BJ (cell line): ENCODE measurements around the gene RAB12. TPM values are rescaled to one million over a fixed set of nuclear protein-coding genes. Genes with fewer than 3 reads are reported as not detected.

Experiments
- CTCF ChIA-PET: fragments of 350-600 bp; formaldehyde crosslinking; extraction: SDS; loops from one replicate; lab custom pipeline; 2021; ENCODE audit warnings: antibody characterized with exemption, inconsistent platforms; lab: Yijun Ruan, JAX
- POLR2A ChIA-PET: fragments of 300-600 bp; sonication (Branson Sonifier 250); formaldehyde crosslinking; extraction: SDS; loops from one replicate; lab custom pipeline; 2021; ENCODE audit warnings: antibody characterized with exemption; lab: Charles Lee
- DNase-seq: peaks from one replicate; pipeline ENCODE4 v3.0.0-alpha.2; 2011; ENCODE audit warnings: low read depth
- H3K27me3 ChIP-seq: 2 replicates; pipeline ENCODE4 v1.6.0; 2011; ENCODE audit warnings: low read length; ENCODE audit not compliant: control insufficient read depth, insufficient read depth
- H3K36me3 ChIP-seq: 2 replicates; pipeline ENCODE4 v1.5.1; 2011; ENCODE audit warnings: low read length; ENCODE audit not compliant: control insufficient read depth, insufficient read depth
- H3K4me3 ChIP-seq: 2 replicates; pipeline ENCODE4 v1.5.1; 2011; ENCODE audit warnings: low read depth, mild to moderate bottlenecking, control low read depth, low read length
- polyA plus RNA-seq: library from polyadenylated mRNA; depleted of rRNA; stranded (reverse); fragments of >200 nt; gene quantifications from 2 replicates; pipeline ENCODE4 v1.2.3, GENCODE V29; 2011
- TF ChIP-seq, protein P1 (sequence below): IDR thresholded peaks from 2 replicates; pipeline ENCODE4 v1.5.1; 2011; ENCODE audit warnings: low read depth, mild to moderate bottlenecking, control low read depth, inconsistent platforms, low read length, moderate library complexity; ENCODE audit not compliant: insufficient read depth

The RAB12 gene
- polyA plus RNA-seq, 1 experiment, result 8.8 TPM

DNA sequence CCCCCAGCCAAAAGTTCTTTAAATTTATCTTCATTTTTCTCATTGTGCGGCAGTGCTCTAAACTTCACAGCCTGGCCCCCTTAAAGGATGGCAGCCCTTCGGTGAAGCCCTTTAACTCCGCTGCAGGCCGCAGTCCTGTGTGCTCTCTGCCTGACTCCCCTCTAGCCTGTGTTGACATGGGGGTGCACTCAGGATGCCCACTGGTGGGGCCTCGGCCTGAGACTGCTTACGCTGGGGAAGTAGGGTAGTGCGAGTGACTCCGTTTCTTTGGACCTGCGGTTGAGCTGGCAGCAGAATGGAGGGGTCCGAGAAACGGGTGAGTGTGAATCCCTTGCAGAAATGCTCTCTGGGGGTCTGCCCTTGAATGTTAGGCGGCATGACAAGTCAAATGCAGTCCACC, 5.6 kb downstream of the RAB12 start:
- Histone ChIP-seq H3K27me3 (no peaks in the 10 kb centered on the region), H3K36me3 (0 out of 2 replicates have a peak, but pooled peaks cover 2% of the 10 kb centered on the region), H3K4me3 (no peak overlapping the region)
- DNase-seq, result no peak
- CTCF ChIA-PET, result no interaction called here
- POLR2A ChIA-PET, result no interaction called here
- TF ChIP-seq, protein P1, sequence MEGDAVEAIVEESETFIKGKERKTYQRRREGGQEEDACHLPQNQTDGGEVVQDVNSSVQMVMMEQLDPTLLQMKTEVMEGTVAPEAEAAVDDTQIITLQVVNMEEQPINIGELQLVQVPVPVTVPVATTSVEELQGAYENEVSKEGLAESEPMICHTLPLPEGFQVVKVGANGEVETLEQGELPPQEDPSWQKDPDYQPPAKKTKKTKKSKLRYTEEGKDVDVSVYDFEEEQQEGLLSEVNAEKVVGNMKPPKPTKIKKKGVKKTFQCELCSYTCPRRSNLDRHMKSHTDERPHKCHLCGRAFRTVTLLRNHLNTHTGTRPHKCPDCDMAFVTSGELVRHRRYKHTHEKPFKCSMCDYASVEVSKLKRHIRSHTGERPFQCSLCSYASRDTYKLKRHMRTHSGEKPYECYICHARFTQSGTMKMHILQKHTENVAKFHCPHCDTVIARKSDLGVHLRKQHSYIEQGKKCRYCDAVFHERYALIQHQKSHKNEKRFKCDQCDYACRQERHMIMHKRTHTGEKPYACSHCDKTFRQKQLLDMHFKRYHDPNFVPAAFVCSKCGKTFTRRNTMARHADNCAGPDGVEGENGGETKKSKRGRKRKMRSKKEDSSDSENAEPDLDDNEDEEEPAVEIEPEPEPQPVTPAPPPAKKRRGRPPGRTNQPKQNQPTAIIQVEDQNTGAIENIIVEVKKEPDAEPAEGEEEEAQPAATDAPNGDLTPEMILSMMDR, result no peak

- DNase-seq, result peak; percentile 93
- POLR2A ChIA-PET, result interaction anchor here (0.5 to 0.8 kb wide), 3 partner anchors 28 to 1776 kb away, joined by 3 to 5 read pairs (median 3); no protein-coding TSS in a partner anchor
- no peaks in the 10 kb centered on the region for H3K27me3 ChIP-seq
- TF ChIP-seq, protein P1, result no peak
- H3K36me3 ChIP-seq, result 0 out of 2 replicates have a peak, but pooled peaks cover 2% of the 10 kb centered on the region
- CTCF ChIA-PET, result interaction anchor here (1.0 kb wide), 1 partner anchor 373 kb away, joined by 3 read pairs; no protein-coding TSS in a partner anchor
- no peak overlapping the region for H3K4me3 ChIP-seq
Measured at GRCh38 chr18:8615397-8616027, 6.3 kb downstream of the RAB12 start.

DNA sequence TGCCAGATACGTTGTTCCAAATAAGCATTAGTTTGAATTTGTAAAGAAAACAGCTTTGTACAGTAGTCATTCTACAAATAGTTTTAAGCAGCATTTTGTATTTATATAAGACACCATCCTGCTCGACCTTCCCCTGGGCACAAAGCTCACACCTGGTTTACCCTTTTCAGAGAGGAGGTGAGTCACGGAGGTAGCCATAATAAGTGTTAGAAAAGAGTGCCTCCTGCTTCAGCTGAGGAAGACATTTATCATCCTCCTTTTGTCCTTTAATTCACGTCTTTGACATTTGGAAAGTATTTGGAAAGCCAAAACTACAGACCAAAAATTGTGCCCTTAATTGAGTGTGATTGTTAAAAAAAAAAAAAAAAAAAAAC, 6.8 kb downstream of the RAB12 start:
- Histone ChIP-seq H3K4me3 (no peak overlapping the region), H3K27me3 (no peaks in the 10 kb centered on the region), H3K36me3 (peaks cover 4% of the 10 kb centered on the region; the same call in 1 of the 2 replicates)
- TF ChIP-seq, protein P1, result no peak
- ChIA-PET POLR2A (interaction anchor here (0.5 to 0.8 kb wide), 2 partner anchors 27 to 1776 kb away, joined by 3 read pairs; no protein-coding TSS in a partner anchor), CTCF (interaction anchor here (1.0 kb wide), 1 partner anchor 372 kb away, joined by 3 read pairs; no protein-coding TSS in a partner anchor)
- DNase-seq, result no peak

GRCh38 chr18:8617907-8618306, 8.7 kb downstream of the RAB12 start:
- ChIA-PET POLR2A (no interaction called here), CTCF (no interaction called here)
- TF ChIP-seq, protein P1, result no peak
- H3K27me3 ChIP-seq, result no peaks in the 10 kb centered on the region
- no peak overlapping the region for H3K4me3 ChIP-seq
- no peak for DNase-seq
- H3K36me3 ChIP-seq, result peaks cover 2% of the 10 kb centered on the region; the same call in 1 of the 2 replicates

GRCh38 chr18:8619041-8619440, 9.8 kb downstream of the RAB12 start:
- no peak for DNase-seq
- POLR2A ChIA-PET, result no interaction called here
- no peaks in the 10 kb centered on the region for H3K27me3 ChIP-seq
- peaks cover 2% of the 10 kb centered on the region; the same call in 1 of the 2 replicates for H3K36me3 ChIP-seq
- no peak overlapping the region for H3K4me3 ChIP-seq
- CTCF ChIA-PET, result no interaction called here
- TF ChIP-seq, protein P1, result no peak
